Stimulated activated CD8-positive, alpha-beta memory T cell treated with anti-CD3 and anti-CD28 coated beads, Interleukin-15, amount 100 ng/mL, for 48 hours (primary cell): ENCODE measurements around the gene ATP8B4.

ENCODE experiments used
- DNase-seq, 2 donors: peaks; one replicate each; pipeline ENCODE4 v3.0.0-alpha.2; 2020; ENCODE audit warnings: low read depth in 2 of 2

The ATP8B4 gene

GRCh38 chr15:49895347-49896223 is 223.4 kb downstream of the ATP8B4 start:
- no peak for DNase-seq

DNA sequence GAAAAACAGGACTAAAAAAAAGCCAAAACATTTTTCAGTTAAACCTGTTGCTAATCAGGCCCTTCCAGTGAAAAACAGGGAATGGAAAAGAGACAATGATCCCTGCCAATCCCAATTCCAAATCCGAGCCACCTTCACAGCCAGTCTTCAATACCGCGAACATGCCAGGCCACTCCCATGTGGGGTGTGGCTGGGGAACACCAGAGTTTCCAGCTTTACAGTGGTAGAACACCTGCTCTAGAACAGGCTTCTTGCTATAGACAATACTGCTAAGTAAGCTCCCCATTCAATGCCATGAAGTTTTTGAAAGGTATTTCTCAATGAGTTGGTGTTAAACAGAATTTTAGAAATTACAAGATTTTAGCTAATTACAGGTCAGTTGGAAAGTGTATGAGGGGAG is 228.3 kb downstream of the ATP8B4 start:
- DNase-seq = no peak

GRCh38 chr15:49889536-49889935 is 229.5 kb downstream of the ATP8B4 start:
- DNase-seq = no peak

DNA sequence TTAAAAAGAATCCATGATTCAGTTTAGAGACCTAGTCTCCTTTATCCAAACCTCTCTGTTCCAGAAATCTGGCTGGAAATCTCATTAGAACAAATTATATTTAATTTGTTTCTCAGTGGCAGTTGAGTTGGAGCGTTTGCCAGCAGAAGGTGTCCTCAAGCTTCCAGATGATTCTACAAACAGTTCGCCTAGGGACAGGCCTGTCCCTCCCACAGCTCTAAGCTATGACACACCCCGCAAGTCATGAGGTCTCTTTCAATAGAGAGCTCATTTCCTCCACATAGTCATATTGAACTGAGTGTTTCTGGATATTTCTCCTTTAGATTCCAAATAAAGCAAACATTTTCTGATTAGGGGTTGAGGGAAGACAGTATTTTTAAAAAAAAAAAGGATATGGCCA is 230.3 kb downstream of the ATP8B4 start:
- no peak for DNase-seq

DNA sequence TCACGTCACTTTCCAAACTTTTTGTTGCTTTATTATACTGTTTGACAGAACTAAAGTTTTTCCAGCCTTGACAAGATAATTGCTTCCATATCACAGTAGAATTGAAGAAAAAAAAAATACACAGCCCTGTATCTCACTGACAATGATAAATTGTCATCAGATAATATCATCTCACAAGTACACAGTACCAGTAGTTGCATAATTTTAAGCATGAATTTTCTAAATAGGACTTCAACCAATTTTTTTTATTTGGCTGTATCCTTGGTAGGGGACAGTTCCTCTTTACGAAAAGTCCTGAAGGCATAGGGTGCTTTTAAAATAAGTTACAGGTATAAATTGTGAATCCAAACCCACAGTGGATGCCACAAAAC is 230.7 kb downstream of the ATP8B4 start:
- no peak for DNase-seq

GRCh38 chr15:49887659-49888322 is 231.2 kb downstream of the ATP8B4 start:
- no peak for DNase-seq

DNA sequence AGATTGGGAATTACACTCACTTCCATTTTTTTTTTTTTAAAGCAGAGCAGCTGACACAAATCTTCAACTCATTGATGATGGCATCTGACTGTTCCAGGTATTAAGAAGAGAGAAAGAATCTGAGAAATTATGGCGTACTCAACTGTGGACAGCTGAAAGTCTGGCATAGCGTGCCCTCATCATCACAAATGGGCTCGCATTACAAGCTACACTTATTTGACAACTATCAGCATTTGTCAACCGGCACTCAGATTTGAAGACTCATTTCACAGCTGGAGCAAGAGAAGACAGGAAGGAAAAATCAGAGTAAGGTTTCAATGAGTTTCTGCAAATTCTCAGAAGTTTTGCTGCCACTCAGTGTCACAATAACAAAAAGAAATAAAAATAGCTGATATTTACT is 235.9 kb downstream of the ATP8B4 start:
- no peak for DNase-seq

DNA sequence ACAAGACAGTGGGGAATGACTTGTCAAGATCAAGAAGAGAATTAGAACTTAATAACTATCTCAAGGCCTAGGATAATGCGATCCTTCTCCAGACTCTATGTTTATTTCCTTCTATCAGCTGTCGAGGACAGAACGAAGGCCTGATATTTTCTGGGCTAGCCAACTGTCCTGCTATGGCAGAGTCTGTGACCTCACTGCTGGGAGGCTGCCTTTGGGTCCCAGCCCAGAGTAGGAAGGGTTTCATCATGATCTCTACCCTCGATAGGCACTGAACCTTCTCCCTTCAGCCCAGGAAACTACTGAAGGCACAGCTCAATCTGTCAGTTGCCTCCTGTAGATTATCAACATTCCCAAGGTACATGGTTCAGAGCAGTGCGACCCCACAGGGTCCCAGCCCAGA is 237.2 kb downstream of the ATP8B4 start:
- DNase-seq = no peak

DNA sequence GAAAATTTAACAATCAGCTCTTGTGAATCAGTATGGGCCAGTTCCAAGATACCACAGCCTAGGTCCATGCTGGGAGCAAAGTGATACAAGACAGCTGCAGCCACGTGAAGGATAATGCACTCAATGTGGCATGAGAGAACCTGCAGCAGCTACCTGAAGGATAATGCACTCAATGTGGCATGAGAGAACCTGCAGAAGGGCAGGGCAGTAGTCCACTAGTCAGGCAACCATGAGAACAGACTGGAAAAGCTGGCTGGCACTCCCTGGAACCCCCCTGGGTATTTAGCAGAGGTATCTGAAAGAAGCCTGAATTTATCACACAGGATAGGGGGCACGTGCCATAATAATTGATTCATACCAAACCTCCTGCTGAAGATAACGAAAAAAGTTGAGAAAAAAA is 237.6 kb downstream of the ATP8B4 start:
- DNase-seq = no peak

- no peak for DNase-seq
Observed at GRCh38 chr15:49877873-49878521, 241.0 kb downstream of the ATP8B4 start.

DNA sequence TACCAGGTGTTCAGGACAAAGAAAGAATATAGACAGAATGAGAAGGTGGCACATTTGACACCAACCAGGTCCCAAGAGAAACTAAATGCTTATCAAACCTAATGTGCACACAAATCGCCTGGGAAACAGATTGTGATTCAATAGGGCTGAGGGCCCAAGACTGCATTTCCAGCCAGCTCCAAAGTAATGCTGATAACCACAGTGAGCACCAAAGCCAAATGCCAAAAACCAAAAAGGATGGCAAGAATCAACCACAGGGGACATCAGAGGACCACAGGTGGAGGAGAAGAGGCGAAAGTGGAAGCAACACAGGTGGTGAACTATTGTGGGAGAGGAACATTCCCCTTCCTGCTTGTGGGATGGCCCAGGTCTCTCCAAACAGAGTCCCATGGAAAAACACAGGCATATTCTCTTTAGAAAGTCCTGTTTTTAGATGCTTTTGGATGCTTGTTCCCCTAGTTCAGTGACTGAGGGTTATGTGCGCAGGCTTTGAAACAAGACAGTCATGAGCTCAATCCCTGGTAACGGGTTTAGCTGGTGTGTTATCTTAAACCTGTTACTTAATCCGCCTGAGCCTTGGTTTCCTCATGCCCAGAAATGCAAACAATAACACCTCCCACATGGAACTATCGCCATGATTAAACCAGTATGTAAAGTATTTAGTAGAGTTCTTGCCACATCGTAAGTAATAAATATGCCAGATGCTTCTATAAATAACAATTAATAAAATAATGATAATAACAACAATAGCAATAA is 241.7 kb downstream of the ATP8B4 start:
- no peak for DNase-seq

DNA sequence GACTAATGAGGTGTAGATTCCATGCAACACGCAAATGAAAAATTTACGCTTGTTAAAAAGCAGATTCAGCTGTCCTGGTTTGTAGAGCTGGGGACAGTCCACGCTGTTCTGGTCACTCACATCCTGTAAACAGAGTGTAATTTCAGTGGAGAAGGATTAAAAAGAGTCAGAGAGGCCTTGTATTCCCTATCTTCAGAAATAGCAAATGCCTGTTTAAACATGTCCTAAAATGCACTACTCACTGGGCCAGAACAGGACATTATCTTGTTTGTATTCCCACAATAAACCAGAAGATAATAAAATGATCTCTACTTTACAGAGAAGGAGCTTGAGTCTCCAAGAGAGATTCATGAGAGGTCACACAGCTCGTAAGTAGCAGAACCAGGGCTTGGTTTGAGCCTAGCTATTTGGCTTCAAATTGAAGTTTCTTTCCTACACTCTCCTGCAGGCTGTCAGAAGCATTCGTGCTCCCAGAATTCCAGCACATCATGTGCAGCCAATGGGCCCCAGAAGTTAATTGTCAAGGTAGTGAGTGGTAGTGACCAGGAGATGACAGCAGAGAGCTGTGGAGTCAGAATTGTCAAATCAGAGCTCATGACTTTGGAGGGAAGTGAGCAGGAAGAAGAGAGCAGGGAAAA is 242.5 kb downstream of the ATP8B4 start:
- DNase-seq = no peak

DNA sequence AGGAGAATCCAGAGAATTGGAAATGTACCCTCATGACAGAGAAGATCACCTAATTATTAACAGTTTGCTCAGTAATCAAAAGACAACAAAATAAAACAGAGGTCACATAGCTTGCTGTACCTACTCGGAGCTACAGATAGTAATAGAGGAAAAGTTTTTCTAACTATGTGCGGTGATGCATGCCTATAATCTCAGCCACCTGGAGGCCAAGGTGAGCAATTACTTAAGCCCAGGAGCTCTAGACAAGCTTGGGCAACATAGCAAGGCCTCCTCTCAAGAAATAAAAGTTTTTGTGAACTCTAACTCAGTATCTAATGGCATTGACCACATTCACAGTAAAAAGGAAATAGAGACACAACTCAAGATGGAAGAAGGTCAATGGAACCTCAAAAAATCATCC is 243.6 kb downstream of the ATP8B4 start:
- no peak for DNase-seq

DNA sequence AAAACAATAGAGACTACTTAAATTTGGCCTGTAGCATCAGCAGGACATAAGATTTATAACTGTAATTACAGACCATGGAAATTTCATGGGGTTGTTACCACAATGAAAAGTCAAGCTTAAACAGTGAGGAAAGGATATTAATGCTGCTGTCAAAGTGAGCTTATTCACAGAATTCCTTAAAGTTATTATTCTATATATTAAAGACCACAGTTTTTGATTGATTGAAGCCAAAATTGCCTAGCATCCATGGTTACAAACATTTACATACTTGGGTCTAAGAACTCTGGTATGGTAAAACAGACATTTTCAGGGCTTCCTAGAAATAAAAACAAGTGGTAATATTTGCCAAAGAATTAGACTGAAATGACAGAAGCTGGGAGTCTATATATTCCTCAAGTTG is 248.6 kb downstream of the ATP8B4 start:
- no peak for DNase-seq

DNA sequence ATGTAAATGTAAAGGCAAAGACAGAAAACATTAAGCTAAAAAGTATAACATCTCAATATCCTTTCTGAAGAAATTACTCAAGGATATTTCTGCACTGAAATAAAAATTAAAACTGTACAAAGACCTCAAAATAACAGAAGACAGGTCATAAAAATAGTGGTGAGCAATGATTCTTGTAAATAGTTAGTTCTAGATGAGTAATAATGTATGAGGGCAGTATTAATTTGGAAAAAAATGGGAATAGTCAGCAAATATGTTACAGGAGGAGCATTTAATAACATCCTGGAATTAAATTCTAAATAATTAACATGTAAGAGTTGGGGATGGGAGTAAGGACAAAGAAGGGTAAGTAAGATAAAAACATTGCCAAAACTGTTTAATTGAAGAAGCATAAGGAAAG is 250.7 kb downstream of the ATP8B4 start:
- DNase-seq = no peak

DNA sequence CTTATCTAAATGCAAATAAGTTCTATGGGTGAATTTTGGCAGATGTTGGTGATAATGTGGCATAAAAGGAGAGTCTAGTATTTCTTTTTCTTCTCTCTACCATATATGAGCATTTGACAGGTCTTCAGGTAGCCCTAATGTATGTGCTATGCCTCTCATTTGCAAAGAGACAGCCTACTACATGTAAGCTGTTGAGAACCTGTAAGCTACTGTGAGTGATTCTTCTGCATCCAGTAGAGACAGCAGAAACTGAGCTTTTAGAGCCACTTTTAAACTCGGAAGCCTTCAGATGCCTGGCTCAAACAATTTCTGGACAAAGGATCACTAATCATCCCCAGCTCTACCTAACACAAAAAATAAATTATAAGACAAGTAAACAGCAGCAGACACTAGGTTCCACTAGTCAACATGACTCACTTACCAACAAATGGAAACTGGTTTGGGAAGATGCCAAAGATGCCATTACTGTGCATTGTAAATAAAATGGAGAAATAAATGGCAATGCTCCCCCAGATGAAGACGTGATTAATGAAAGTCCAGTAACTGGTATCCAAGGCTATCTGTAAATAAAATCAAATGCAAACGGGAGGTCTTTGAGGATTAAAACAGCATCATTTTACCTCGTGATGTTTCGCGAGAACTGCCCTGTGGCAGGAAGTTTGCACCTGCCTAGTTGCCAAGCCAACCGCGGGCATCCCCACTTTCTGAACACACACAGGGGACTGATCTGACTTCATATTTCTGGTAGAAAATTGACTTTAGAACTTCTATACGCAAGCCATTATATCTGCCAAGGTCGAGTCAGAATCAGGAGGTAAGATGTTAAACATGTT is 252.9 kb downstream of the ATP8B4 start:
- no peak for DNase-seq

- DNase-seq = no peak
Observed at GRCh38 chr15:49864251-49864650, 254.8 kb downstream of the ATP8B4 start.

DNA sequence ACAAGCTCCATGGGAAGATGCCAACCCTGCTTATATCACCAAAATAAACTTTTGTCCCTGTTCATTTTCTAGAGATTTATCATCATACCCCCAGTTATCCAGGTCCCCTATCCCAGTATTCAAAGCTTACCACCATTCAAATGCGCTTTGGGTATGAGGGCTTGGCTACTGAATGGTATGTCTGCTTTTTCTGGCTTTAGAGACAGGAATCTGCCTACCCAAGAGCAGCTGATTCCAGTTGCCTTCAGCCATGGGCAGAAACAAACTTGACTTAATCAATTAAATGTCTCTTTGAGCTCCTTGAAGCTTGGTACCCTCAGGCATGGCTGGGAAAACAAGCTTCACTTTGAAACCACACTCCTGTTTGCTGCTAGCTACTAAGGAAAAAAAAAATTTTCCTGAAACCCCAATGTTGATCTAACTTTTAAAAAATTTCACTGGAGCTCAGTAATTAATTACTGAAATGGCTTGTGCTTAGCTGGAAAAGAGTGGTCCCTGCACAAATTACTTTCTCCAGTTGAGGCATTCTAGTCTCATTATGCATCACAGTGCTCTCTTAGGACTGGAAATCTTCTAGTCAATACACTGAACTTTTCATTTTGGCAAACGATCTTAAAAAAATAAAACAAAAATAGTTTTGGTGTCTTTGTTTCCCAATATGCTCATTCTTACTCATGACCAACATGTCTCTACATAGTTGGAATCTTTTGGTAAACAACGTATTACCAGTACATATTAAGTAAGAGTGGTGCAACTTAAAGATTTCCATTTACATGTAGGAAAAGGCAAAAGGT is 255.4 kb downstream of the ATP8B4 start:
- no peak for DNase-seq

DNA sequence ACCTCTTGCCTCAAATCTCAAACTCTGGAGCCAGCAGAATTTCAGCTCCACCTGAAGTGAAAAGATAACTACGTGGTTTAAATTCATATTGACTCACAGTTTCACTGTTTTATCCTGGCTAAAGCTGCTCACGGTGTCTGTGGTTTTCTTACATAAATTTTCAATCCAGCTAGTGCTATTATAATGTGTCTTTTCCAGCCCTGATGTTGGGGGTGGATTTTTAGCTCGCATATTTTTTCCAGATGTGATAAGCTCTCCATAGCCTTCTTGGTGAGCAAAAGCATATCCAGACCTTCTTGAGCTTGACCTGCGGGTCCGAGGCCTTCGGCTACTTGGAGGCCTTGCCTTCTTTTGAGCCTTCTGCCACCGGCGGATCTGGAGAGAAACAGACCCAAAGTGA is 258.9 kb downstream of the ATP8B4 start:
- no peak for DNase-seq
